Panc1 (cell line): ENCODE data around the gene PHLDB1.

Experiments used
- CTCF ChIP-seq: fragments of 450-650 bp; IDR thresholded peaks from 2 replicates; pipeline ENCODE4 v1.5.1; 2017; ENCODE audit warnings: mild to moderate bottlenecking
- REST ChIP-seq, 2 experiments: IDR thresholded peaks; 2 replicates each; pipeline ENCODE4 v1.6.1; 2011 to 2012; ENCODE audit warnings: low read depth in 2 of 2, control low read depth in 1 of 2, low read length in 1 of 2, mild to moderate bottlenecking in 1 of 2, moderate library complexity in 1 of 2; ENCODE audit not compliant: insufficient read depth in 1 of 2
- SIN3A ChIP-seq: IDR thresholded peaks from 2 replicates; pipeline ENCODE4 v1.6.1; 2012; ENCODE audit warnings: low read depth, mild to moderate bottlenecking, low read length, moderate library complexity, borderline replicate concordance; ENCODE audit not compliant: insufficient read depth

- no peak for TF ChIP-seq REST (IDR thresholded peaks at IDR 0.05; ENCODE audit: insufficient read depth in 1 of 2, low read depth in 2 of 2, low read length in 1 of 2)
- no peak for TF ChIP-seq SIN3A
- no peak for TF ChIP-seq CTCF
Measured at GRCh38 chr11:118648291-118648690, 40.9 kb downstream of the PHLDB1 start.
